Left ventricle myocardium inferior (tissue), 1 donor: ENCODE measurements around the gene TRPM5. TPM values are rescaled to one million over a fixed set of nuclear protein-coding genes. Genes with fewer than 3 reads are reported as not detected.

Source experiments
- DNase-seq: peaks from one replicate; pipeline ENCODE4 v3.0.0-alpha.2; 2020
- H3K27ac ChIP-seq: fragments of 200-600 bp; replicated peaks from 2 replicates; pipeline ENCODE4 v1.8.0; 2021
- H3K27me3 ChIP-seq: fragments of 200-600 bp; 2 replicates; pipeline ENCODE4 v1.8.0; 2021; ENCODE audit warnings: low read depth
- H3K36me3 ChIP-seq: fragments of 200-600 bp; 2 replicates; pipeline ENCODE4 v1.8.0; 2021
- H3K4me1 ChIP-seq: fragments of 200-600 bp; 2 replicates; pipeline ENCODE4 v1.8.0; 2021
- H3K4me3 ChIP-seq: fragments of 200-600 bp; 2 replicates; pipeline ENCODE4 v1.8.0; 2021; ENCODE audit warnings: mild to moderate bottlenecking, moderate library complexity
- H3K9me3 ChIP-seq: fragments of 200-600 bp; replicated peaks from 2 replicates; pipeline ENCODE4 v1.8.0; 2021
- intact Hi-C: fragments of 100-400 bp; cut with micrococcal nuclease; formaldehyde crosslinking; loops from one replicate; pipeline ENCODE4 v1.11.0; 2022
- total RNA-seq: library from RNA; stranded (reverse); fragmentation: NEBNext Ultra II Directional; extraction: Animal tissue kit (Norgen Biotek cat#: 25700); gene quantifications from one replicate; pipeline ENCODE4 v1.2.1, GENCODE V29; 2021
- TF ChIP-seq, protein P1 (sequence below): fragments of 200-600 bp; IDR thresholded peaks from 2 replicates; pipeline ENCODE4 v1.8.0; 2021; ENCODE audit warnings: antibody characterized with exemption, mild to moderate bottlenecking, borderline replicate concordance
- donor health status: DM: no; HTN: yes; CAD: no; lungs with severe emphysema.

TRPM5 gene
- total RNA-seq, 1 donor from 2014 or later = not detected

DNA sequence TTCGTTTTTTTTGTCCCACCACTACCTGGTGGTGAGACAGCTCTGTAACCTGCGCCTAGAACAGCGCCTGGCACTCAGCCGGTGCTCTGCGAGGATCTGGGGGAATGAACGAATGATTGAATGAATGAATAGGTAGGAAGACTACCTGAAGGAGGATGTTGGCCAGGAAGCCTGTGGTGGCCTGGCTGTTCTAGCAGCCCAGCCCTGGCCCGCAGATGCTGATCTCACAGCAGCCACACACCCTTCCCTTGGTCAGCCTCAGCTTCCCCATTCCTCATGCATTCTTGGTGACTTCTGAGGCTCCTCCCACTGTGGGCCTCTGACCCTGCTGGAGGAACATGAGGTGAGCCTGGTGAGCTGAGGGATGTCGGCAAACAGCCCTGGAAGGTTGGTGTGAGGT, 3.7 kb downstream of the TRPM5 start:
- Histone ChIP-seq H3K27me3 (peaks cover 32% of the 10 kb centered on the region), H3K4me1 (peaks cover 10% of the 10 kb centered on the region), H3K9me3 (peaks cover 16% of the 10 kb centered on the region), H3K36me3 (no peaks in the 10 kb centered on the region), H3K27ac (no peak overlapping the region), H3K4me3 (no peak overlapping the region)
- DNase-seq = no peak
- intact Hi-C loops = no loop called here
- TF ChIP-seq, protein P1, sequence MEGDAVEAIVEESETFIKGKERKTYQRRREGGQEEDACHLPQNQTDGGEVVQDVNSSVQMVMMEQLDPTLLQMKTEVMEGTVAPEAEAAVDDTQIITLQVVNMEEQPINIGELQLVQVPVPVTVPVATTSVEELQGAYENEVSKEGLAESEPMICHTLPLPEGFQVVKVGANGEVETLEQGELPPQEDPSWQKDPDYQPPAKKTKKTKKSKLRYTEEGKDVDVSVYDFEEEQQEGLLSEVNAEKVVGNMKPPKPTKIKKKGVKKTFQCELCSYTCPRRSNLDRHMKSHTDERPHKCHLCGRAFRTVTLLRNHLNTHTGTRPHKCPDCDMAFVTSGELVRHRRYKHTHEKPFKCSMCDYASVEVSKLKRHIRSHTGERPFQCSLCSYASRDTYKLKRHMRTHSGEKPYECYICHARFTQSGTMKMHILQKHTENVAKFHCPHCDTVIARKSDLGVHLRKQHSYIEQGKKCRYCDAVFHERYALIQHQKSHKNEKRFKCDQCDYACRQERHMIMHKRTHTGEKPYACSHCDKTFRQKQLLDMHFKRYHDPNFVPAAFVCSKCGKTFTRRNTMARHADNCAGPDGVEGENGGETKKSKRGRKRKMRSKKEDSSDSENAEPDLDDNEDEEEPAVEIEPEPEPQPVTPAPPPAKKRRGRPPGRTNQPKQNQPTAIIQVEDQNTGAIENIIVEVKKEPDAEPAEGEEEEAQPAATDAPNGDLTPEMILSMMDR = no peak

DNA sequence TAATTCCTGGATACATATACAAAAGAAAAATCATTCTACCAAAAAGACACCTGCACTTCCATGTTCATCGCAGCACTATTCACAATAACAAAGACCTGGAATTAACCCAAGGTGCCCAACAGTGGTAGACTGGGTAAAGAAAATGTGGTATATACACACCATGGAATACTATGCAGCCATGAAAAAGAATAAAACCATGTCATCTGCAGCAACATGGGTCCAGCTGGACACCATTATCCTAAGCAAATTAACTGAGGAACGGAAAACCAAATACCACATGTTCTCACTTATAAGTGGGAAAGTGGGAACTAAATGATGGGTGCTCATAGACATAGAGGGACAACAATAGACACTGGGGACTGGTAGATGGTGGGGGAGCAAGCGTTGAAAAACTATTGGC, 4.5 kb downstream of the TRPM5 start:
- intact Hi-C loops = no loop called here
- DNase-seq = no peak
- no peak overlapping the region for H3K27ac ChIP-seq
- peaks cover 32% of the 10 kb centered on the region for H3K27me3 ChIP-seq
- no peaks in the 10 kb centered on the region for H3K36me3 ChIP-seq
- H3K4me3 ChIP-seq = no peak overlapping the region
- TF ChIP-seq, protein P1 = no peak
- H3K4me1 ChIP-seq = peaks cover 6% of the 10 kb centered on the region
- peaks cover 16% of the 10 kb centered on the region for H3K9me3 ChIP-seq

DNA sequence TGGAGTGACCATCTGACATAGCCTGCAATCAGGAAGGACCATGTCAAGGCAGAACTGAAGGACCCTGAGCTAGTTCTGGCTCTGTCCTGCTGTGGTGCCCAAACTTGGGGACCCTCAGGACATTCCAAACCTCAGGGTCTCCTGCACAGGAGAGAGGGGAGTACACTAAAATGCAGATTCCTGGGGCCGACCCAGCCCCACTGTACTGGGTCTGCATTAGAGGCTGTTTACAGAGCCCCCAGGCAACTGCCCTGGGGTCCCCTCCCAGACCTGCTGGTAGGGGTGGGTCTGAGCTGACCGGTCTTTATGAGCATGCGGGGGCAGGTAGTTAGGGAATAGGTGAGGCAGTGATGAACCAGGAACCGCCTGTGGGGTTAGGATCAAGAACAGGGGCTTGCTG, 6.8 kb downstream of the TRPM5 start:
- TF ChIP-seq, protein P1 = no peak
- H3K27ac ChIP-seq = no peak overlapping the region
- peaks cover 18% of the 10 kb centered on the region for H3K27me3 ChIP-seq
- H3K4me3 ChIP-seq = no peak overlapping the region
- DNase-seq = peak; percentile 4
- intact Hi-C loops = no loop called here
- H3K9me3 ChIP-seq = peaks cover 16% of the 10 kb centered on the region
- no peaks in the 10 kb centered on the region for H3K4me1 ChIP-seq
- no peaks in the 10 kb centered on the region for H3K36me3 ChIP-seq

DNA sequence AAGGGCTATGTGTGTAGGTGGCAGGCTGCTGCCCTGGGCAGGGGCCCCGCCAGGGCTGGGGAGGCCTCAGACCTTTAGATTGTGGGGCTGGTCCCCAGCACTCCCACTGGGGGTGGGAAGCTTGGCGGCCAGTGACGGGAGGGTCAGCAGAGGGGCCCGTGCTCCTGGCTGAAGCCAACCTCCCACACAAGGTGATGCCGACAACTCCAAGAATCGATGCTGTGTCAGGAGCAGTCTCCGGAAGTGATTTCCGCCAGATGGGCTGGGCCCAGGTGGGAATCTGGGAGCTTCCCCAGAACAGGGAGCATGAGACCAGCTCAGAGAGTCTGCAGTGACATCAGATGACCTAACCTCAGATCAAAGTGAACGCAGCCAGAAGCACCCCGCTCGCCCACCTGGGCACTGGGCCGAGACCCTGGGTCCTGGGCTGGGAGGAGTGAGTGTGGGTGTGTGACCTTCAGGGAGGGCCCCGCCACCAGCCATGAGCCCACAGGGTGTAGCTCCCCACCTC, 7.7 kb downstream of the TRPM5 start:
- Histone ChIP-seq H3K27me3 (peaks cover 18% of the 10 kb centered on the region), H3K9me3 (peaks cover 16% of the 10 kb centered on the region), H3K4me1 (no peaks in the 10 kb centered on the region), H3K27ac (no peak overlapping the region), H3K36me3 (no peaks in the 10 kb centered on the region), H3K4me3 (no peak overlapping the region)
- TF ChIP-seq, protein P1 = no peak
- intact Hi-C loops = no loop called here
- peak; percentile 9 for DNase-seq

DNA sequence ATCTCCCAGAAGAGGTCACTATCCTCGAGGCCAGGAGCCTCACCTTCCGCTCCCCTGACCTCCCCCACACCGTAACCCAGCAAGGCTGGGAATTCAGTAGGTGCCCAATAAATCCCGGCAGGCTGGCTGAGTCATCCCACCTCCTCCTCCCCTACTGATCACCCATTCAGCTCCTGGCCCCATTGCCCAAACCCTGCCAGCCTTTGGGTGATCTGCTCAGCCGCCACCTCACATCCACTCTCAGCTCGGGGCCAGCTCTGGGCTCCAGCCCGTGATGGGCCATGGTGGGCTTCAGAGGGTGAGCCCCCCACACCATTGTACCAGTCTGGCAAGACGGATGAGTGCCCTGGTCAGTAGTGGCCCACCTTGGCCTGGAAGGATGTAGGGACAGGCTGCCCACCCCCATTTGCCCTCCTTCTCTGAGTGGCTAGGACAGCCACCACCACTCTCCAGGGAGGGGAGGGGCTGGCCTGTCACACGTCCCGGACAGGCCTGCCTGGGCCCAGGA, 8.2 kb downstream of the TRPM5 start:
- H3K9me3 ChIP-seq = peaks cover 16% of the 10 kb centered on the region
- no peak overlapping the region for H3K27ac ChIP-seq
- no peaks in the 10 kb centered on the region for H3K36me3 ChIP-seq
- H3K4me1 ChIP-seq = no peaks in the 10 kb centered on the region
- no peak for DNase-seq
- TF ChIP-seq, protein P1 = no peak
- intact Hi-C loops = no loop called here
- H3K27me3 ChIP-seq = peaks cover 18% of the 10 kb centered on the region
- no peak overlapping the region for H3K4me3 ChIP-seq
